Medulla oblongata (tissue), 1 donor: Measurements from ENCODE around the gene PNLIPRP2.
A peak's percentile ranks its signal among the peaks of the same experiment; 100 is the strongest.

Experiments used
- DNase-seq: peaks from one replicate; pipeline ENCODE4 v3.0.0-alpha.2; 2015; ENCODE audit errors: extremely low spot score

The PNLIPRP2 gene

GRCh38 chr10:116655568-116655967 is 34.8 kb downstream of the PNLIPRP2 start:
- DNase-seq: no peak

GRCh38 chr10:116656044-116656443 is 35.3 kb downstream of the PNLIPRP2 start:
- DNase-seq: no peak

- no peak for DNase-seq
These were observed 37.3 kb downstream of the PNLIPRP2 start for GRCh38 chr10:116657863-116658551.

GRCh38 chr10:116659049-116659670 is 38.4 kb downstream of the PNLIPRP2 start:
- no peak for DNase-seq

GRCh38 chr10:116660860-116661259 is 40.1 kb downstream of the PNLIPRP2 start:
- DNase-seq: no peak

GRCh38 chr10:116663342-116663741 is 42.6 kb downstream of the PNLIPRP2 start:
- DNase-seq: no peak

- no peak for DNase-seq
These were observed 43.9 kb downstream of the PNLIPRP2 start for GRCh38 chr10:116664631-116665030.

- peak; percentile 36 for DNase-seq
These were observed 44.9 kb downstream of the PNLIPRP2 start for GRCh38 chr10:116665541-116666125.

- DNase-seq: no peak
These were observed 46.7 kb downstream of the PNLIPRP2 start for GRCh38 chr10:116667484-116667883.

GRCh38 chr10:116668018-116668417 is 47.3 kb downstream of the PNLIPRP2 start:
- DNase-seq: no peak

- no peak for DNase-seq
These were observed 47.7 kb downstream of the PNLIPRP2 start for GRCh38 chr10:116668446-116668845.

GRCh38 chr10:116669080-116669479 is 48.3 kb downstream of the PNLIPRP2 start:
- no peak for DNase-seq

- no peak for DNase-seq
These were observed 49.3 kb downstream of the PNLIPRP2 start for GRCh38 chr10:116669832-116670644.

- no peak for DNase-seq
These were observed 50.0 kb downstream of the PNLIPRP2 start for GRCh38 chr10:116670706-116671105.

GRCh38 chr10:116671274-116671926 is 50.6 kb downstream of the PNLIPRP2 start:
- DNase-seq: no peak

- DNase-seq: no peak
These were observed 52.1 kb downstream of the PNLIPRP2 start for GRCh38 chr10:116672891-116673290.

- DNase-seq: no peak
These were observed 53.1 kb downstream of the PNLIPRP2 start for GRCh38 chr10:116673866-116674265.

GRCh38 chr10:116674901-116675423 is 54.2 kb downstream of the PNLIPRP2 start:
- no peak for DNase-seq

GRCh38 chr10:116676118-116676517 is 55.4 kb downstream of the PNLIPRP2 start:
- no peak for DNase-seq

GRCh38 chr10:116676633-116677032 is 55.9 kb downstream of the PNLIPRP2 start:
- no peak for DNase-seq

- no peak for DNase-seq
These were observed 58.6 kb downstream of the PNLIPRP2 start for GRCh38 chr10:116679351-116679750.

GRCh38 chr10:116683166-116683565 is 62.4 kb downstream of the PNLIPRP2 start:
- DNase-seq: no peak
